ENCODE measurements around the gene NEO1.

DNA sequence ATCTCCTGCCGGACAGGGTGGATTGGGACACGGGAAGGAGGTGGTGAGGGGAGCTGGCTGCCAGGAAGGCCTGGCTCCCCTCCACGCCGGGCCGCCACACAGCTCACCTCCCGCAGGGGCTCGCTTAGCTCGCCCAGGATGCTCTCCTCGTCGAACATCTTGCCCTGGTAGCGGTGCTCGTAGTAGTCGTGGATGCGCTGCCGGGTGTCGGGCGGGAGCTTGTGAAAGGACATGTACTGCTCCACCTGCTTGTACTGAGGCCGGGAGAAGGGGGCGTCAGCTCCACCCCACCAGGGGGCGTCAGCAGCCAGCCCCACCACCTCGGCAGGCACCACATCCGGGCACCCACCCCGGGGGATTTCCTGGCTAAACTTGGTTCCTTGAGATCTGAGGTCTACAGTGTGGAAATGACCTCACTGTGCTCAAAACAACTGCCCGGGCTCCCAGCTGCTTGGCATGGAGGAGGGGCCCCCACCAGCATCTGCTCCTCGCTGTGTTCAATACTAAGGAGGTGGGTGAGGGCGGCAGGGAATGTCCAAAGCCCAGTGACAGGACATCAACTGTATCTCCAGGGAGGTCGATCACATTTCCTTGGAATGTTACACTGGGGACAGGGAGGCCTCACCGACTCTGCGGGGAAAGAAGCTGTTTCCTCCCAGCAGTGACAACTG lies 273.1 kb downstream of the NEO1 start:
- TF ChIP-seq, protein P1, sequence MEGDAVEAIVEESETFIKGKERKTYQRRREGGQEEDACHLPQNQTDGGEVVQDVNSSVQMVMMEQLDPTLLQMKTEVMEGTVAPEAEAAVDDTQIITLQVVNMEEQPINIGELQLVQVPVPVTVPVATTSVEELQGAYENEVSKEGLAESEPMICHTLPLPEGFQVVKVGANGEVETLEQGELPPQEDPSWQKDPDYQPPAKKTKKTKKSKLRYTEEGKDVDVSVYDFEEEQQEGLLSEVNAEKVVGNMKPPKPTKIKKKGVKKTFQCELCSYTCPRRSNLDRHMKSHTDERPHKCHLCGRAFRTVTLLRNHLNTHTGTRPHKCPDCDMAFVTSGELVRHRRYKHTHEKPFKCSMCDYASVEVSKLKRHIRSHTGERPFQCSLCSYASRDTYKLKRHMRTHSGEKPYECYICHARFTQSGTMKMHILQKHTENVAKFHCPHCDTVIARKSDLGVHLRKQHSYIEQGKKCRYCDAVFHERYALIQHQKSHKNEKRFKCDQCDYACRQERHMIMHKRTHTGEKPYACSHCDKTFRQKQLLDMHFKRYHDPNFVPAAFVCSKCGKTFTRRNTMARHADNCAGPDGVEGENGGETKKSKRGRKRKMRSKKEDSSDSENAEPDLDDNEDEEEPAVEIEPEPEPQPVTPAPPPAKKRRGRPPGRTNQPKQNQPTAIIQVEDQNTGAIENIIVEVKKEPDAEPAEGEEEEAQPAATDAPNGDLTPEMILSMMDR (IDR thresholded peaks at IDR 0.05) = no peak
- TF ChIP-seq POLR2A (IDR thresholded peaks at IDR 0.05) (no peak), EP300 (IDR thresholded peaks at IDR 0.05) (no peak)
